Body of pancreas (tissue), 4 donors: Measurements from ENCODE around the gene SMIM43.

ENCODE experiments used
- CTCF ChIP-seq, 7 experiments: fragments of 450-650 bp in 4 of 7; fragments of 200-600 bp in 3 of 7; sonication (generic) in 3 of 7; IDR thresholded peaks; one replicate each; pipeline ENCODE4 v1.5.1; 2016 to 2019; ENCODE audit warnings: antibody characterized with exemption in 7 of 7
- POLR2A ChIP-seq, 3 donors: fragments of 450-650 bp; IDR thresholded peaks; one replicate each; pipeline ENCODE4 v1.6.1; 2016; ENCODE audit warnings: antibody characterized with exemption in 3 of 3, mild to moderate bottlenecking in 2 of 3

- TF ChIP-seq POLR2A (IDR thresholded peaks at IDR 0.05) (no peak), CTCF (IDR thresholded peaks at IDR 0.05) (no peak)
These were observed 18.2 kb upstream of the SMIM43 start for GRCh38 chr4:121783210-121783609.
